SK-N-SH (cell line): ENCODE measurements around the gene ABLIM1.

Experiments
- CTCF ChIP-seq: fragments of 200-600 bp; sonication (generic); IDR thresholded peaks from 2 replicates; pipeline ENCODE4 v1.6.1; 2017; ENCODE audit warnings: antibody characterized with exemption, mild to moderate bottlenecking, moderate library complexity
- IRF3 ChIP-seq: fragments of 150-350 bp; IDR thresholded peaks from 2 replicates; pipeline ENCODE4 v1.6.1; 2016; ENCODE audit warnings: mild to moderate bottlenecking, low read depth, low read length
- MEF2A ChIP-seq: IDR thresholded peaks from 2 replicates; pipeline ENCODE4 v1.4.0; 2012; ENCODE audit warnings: low read depth, borderline replicate concordance
- SMC3 ChIP-seq: IDR thresholded peaks from 2 replicates; pipeline ENCODE4 v1.6.1; 2012; ENCODE audit warnings: low read depth, low read length, improper control_type of control experiment

DNA sequence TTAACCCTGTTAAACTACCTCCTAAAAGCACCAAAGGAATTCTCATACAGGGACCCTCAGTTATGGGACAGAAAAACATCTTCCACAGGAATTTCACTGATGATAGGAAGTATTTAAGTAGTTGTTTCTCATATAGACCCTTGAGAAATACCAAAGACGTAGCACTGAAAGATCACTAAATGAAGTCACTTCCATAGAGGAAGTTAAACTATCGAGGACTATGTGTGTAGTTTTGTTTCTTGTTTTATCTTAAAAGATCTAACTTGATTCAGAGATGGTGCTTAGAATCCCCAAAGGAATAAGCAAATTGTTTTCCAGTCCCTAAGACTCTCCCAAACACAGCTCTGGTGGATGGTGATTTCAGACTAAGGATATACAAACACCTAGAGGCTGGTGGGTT is 159.0 kb downstream of the ABLIM1 start:
- TF ChIP-seq CTCF (no peak), SMC3 (no peak), MEF2A (no peak), IRF3 (no peak)
